Gastrocnemius medialis (tissue), 4 donors: ENCODE results near the gene GATM.

ENCODE experiments used
- POLR2A ChIP-seq, 2 donors: fragments of 450-650 bp; IDR thresholded peaks; one replicate each; pipeline ENCODE4 v1.6.1; 2017; ENCODE audit warnings: antibody characterized with exemption in 2 of 2, mild to moderate bottlenecking in 2 of 2, moderate library complexity in 2 of 2
- TF ChIP-seq, protein P1 (sequence below), 5 experiments: fragments of 450-650 bp in 3 of 5; fragments of 200-600 bp in 2 of 5; sonication (generic) in 2 of 5; IDR thresholded peaks in 4 of 5; conservative IDR thresholded peaks in 1 of 5; 1 replicate in 4 of 5; 2 replicates in 1 of 5; pipeline ENCODE4 v1.5.1; 2016 to 2019; ENCODE audit warnings: antibody characterized with exemption in 5 of 5, mild to moderate bottlenecking in 3 of 5, moderate library complexity in 3 of 5

GRCh38 chr15:45392584-45392855, 14.2 kb upstream of the GATM start:
- TF ChIP-seq, protein P1, sequence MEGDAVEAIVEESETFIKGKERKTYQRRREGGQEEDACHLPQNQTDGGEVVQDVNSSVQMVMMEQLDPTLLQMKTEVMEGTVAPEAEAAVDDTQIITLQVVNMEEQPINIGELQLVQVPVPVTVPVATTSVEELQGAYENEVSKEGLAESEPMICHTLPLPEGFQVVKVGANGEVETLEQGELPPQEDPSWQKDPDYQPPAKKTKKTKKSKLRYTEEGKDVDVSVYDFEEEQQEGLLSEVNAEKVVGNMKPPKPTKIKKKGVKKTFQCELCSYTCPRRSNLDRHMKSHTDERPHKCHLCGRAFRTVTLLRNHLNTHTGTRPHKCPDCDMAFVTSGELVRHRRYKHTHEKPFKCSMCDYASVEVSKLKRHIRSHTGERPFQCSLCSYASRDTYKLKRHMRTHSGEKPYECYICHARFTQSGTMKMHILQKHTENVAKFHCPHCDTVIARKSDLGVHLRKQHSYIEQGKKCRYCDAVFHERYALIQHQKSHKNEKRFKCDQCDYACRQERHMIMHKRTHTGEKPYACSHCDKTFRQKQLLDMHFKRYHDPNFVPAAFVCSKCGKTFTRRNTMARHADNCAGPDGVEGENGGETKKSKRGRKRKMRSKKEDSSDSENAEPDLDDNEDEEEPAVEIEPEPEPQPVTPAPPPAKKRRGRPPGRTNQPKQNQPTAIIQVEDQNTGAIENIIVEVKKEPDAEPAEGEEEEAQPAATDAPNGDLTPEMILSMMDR (IDR thresholded peaks at IDR 0.05 in 4 of 5, conservative IDR thresholded peaks at IDR 0.05 in 1 of 5) = no peak
- TF ChIP-seq POLR2A (IDR thresholded peaks at IDR 0.05) = no peak
